GM12878 (cell line): ENCODE results near the gene NRP1. TPM values are rescaled to one million over a fixed set of nuclear protein-coding genes. Genes with fewer than 3 reads are reported as not detected.

ENCODE experiments used
- ATAC-seq: fragments of 200-7000 bp; cut with Tn5 transposase; 3 replicates; pipeline ENCODE4 v1.9.1; 2020; ENCODE audit warnings: mild to moderate bottlenecking, moderate library complexity
- BruUV-seq: library from RNA; stranded (reverse); fragments of 400-500 nt; replicated peaks from 2 replicates; lab custom pipeline; 2021; lab: Mats Ljungman, UMichigan
- CTCF ChIA-PET: fragments of 300-600 bp; sonication (Branson Sonifier 250); formaldehyde crosslinking; extraction: SDS; loops from one replicate; lab custom pipeline; 2021; ENCODE audit warnings: inconsistent platforms; lab: Yijun Ruan, JAX
- POLR2A ChIA-PET: fragments of 350-600 bp; formaldehyde crosslinking; extraction: SDS; loops from one replicate; lab custom pipeline; 2021; ENCODE audit warnings: inconsistent platforms; lab: Charles Lee
- RAD21 ChIA-PET: fragments of 300-600 bp; sonication (Branson Sonifier 250); formaldehyde crosslinking; loops from one replicate; lab custom pipeline; 2023; ENCODE audit warnings: antibody characterized with exemption; ENCODE audit not compliant: unreplicated experiment; lab: Charles Lee
- SMC1A ChIA-PET: fragments of 300-600 bp; sonication (Branson Sonifier 250); formaldehyde crosslinking; loops from one replicate; lab custom pipeline; 2023; ENCODE audit not compliant: unreplicated experiment, uncharacterized antibody; lab: Charles Lee
- DNase-seq: peaks from one replicate; pipeline ENCODE4 v3.0.0-alpha.2; 2011; ENCODE audit warnings: low read depth, low spot score
- FAIRE-seq: peaks from 3 replicates; lab custom pipeline; 2011; peaks lifted over from hg19 to GRCh38; lab: Jason Lieb, UNC
- H2AFZ ChIP-seq: 2 replicates; pipeline ENCODE4 v1.6.0; 2011; ENCODE audit warnings: low read depth, low read length, control low read depth; ENCODE audit not compliant: control insufficient read depth
- H3K27ac ChIP-seq: 2 replicates; pipeline ENCODE4 v1.5.1; 2011; ENCODE audit warnings: control low read depth; ENCODE audit not compliant: control insufficient read depth, insufficient read depth
- H3K27me3 ChIP-seq, 2 experiments: replicated peaks in 1 of 2; 2 replicates each; pipeline versions ENCODE4 v1.6.0 to v1.6.1; 2011; ENCODE audit warnings: low read length in 1 of 2; ENCODE audit not compliant: control insufficient read depth in 2 of 2, insufficient read depth in 2 of 2
- H3K36me3 ChIP-seq, 2 experiments: 2 replicates each; pipeline ENCODE4 v1.5.1; 2011; ENCODE audit warnings: low read length in 1 of 2; ENCODE audit not compliant: control insufficient read depth in 2 of 2, insufficient read depth in 2 of 2
- H3K4me1 ChIP-seq: 2 replicates; pipeline ENCODE4 v1.6.1; 2011; ENCODE audit warnings: mild to moderate bottlenecking, low read length, moderate library complexity, mixed read lengths; ENCODE audit not compliant: control insufficient read depth, insufficient read depth
- H3K4me2 ChIP-seq: 2 replicates; pipeline ENCODE4 v1.6.0; 2011; ENCODE audit warnings: control low read depth; ENCODE audit not compliant: control insufficient read depth, insufficient read depth
- H3K4me3 ChIP-seq: fragments of 200-600 bp; sonication (generic); 2 replicates; pipeline ENCODE4 v1.5.1; 2016
- H3K79me2 ChIP-seq: 2 replicates; pipeline ENCODE4 v1.6.0; 2011; ENCODE audit warnings: low read length; ENCODE audit not compliant: control insufficient read depth, insufficient read depth
- H3K9ac ChIP-seq: 2 replicates; pipeline ENCODE4 v1.8.0; 2011; ENCODE audit warnings: low read length, control low read depth, mixed read lengths; ENCODE audit not compliant: control insufficient read depth, insufficient read depth
- H3K9me3 ChIP-seq: replicated peaks from 3 replicates; pipeline ENCODE4 v1.5.1; 2011; ENCODE audit warnings: mild to moderate bottlenecking, low read length; ENCODE audit not compliant: control insufficient read depth, insufficient read depth
- H4K20me1 ChIP-seq: 2 replicates; pipeline ENCODE4 v1.6.0; 2011; ENCODE audit not compliant: control insufficient read depth, insufficient read depth
- BACH1 ChIP-seq: fragments of 450-650 bp; IDR thresholded peaks from 2 replicates; pipeline ENCODE4 v1.6.1; 2017; ENCODE audit warnings: mild to moderate bottlenecking, borderline replicate concordance
- E4F1 ChIP-seq: fragments of 450-650 bp; IDR thresholded peaks from 2 replicates; pipeline ENCODE4 v1.6.1; 2018; ENCODE audit warnings: borderline replicate concordance, mild to moderate bottlenecking; ENCODE audit not compliant: partially characterized antibody
- FOXM1 ChIP-seq: IDR thresholded peaks from 2 replicates; pipeline ENCODE4 v1.6.1; 2012; ENCODE audit warnings: low read depth, mild to moderate bottlenecking, inconsistent platforms, low read length, moderate library complexity
- GABPA ChIP-seq: IDR thresholded peaks from 2 replicates; pipeline ENCODE4 v1.6.1; 2014; ENCODE audit warnings: antibody characterized with exemption, low read depth, mild to moderate bottlenecking, inconsistent platforms
- IKZF2 ChIP-seq, 2 experiments: fragments of 450-650 bp; IDR thresholded peaks; 2 replicates each; pipeline ENCODE4 v1.6.1; 2017; ENCODE audit warnings: mild to moderate bottlenecking in 2 of 2, moderate library complexity in 2 of 2
- KDM1A ChIP-seq: fragments of 200-600 bp; sonication (generic); IDR thresholded peaks from 2 replicates; pipeline ENCODE4 v1.6.1; 2016; ENCODE audit warnings: borderline replicate concordance
- KLF5 ChIP-seq: fragments of 450-650 bp; IDR thresholded peaks from 2 replicates; pipeline ENCODE4 v1.6.1; 2014; ENCODE audit warnings: mild to moderate bottlenecking; ENCODE audit not compliant: partially characterized antibody
- MXI1 ChIP-seq: fragments of 150-350 bp; IDR thresholded peaks from 2 replicates; pipeline ENCODE4 v1.6.1; 2011; ENCODE audit warnings: low read depth, mild to moderate bottlenecking, inconsistent platforms, low read length, improper control_type of control experiment
- MYB ChIP-seq: fragments of 150-350 bp; IDR thresholded peaks from 2 replicates; pipeline ENCODE4 v1.6.1; 2014; ENCODE audit warnings: mild to moderate bottlenecking, low read depth, low read length, borderline replicate concordance
- NR2C1 ChIP-seq: fragments of 450-650 bp; IDR thresholded peaks from 2 replicates; pipeline ENCODE4 v1.6.1; 2017; ENCODE audit warnings: antibody characterized with exemption, mild to moderate bottlenecking, moderate library complexity
- PAX8 ChIP-seq: fragments of 450-650 bp; IDR thresholded peaks from 2 replicates; pipeline ENCODE4 v1.6.1; 2017; ENCODE audit warnings: mild to moderate bottlenecking, moderate library complexity
- RELB ChIP-seq: fragments of 450-650 bp; IDR thresholded peaks from 2 replicates; pipeline ENCODE4 v1.6.1; 2017; ENCODE audit warnings: low read depth, mild to moderate bottlenecking, moderate library complexity
- SIX5 ChIP-seq: IDR thresholded peaks from 2 replicates; pipeline ENCODE4 v1.6.1; 2011; ENCODE audit warnings: mild to moderate bottlenecking, low read depth, low read length, moderate library complexity; ENCODE audit not compliant: severe bottlenecking
- SMC3 ChIP-seq: IDR thresholded peaks from 2 replicates; pipeline ENCODE4 v1.6.1; 2011; ENCODE audit warnings: low read length, improper control_type of control experiment, borderline replicate concordance
- WGBS: methylation state at CpG from one replicate; pipeline ENCODE4 v1.1.6; 2016; ENCODE audit warnings: low lambda C conversion rate; ENCODE audit not compliant: insufficient replicate concordance, insufficient coverage; ENCODE audit errors: missing lambda C conversion rate; 5-methylcytosine and 5-hydroxymethylcytosine counted together
- in situ Hi-C: fragments of 300-500 bp; cut with MboI; formaldehyde crosslinking; loops from 9 replicates; pipeline ENCODE4 v1.14.3; 2018; ENCODE audit warnings: mixed read lengths
- intact Hi-C: fragments of 100-400 bp; cut with micrococcal nuclease; formaldehyde crosslinking; loops from one replicate; pipeline ENCODE4 v1.14.2; 2022; ENCODE audit not compliant: unreplicated experiment
- polyA plus RNA-seq, 11 experiments: library from polyadenylated mRNA; depleted of rRNA in 4 of 11; unstranded in 6 of 11; stranded (reverse) in 5 of 11; fragments of >200 nt; fragmentation: Nextera tagmentation in 4 of 11; fragmentation: Illumina TruSeq in 1 of 11; extraction: Ambion mirVana in 4 of 11; extraction: Trizol in 1 of 11; gene quantifications; 1 replicate in 1 of 11; 2 replicates in 10 of 11; pipeline versions ENCODE4 v1.2.1 to v1.2.3, GENCODE V29; 2011 to 2016; ENCODE audit warnings: inconsistent platforms in 2 of 11, missing spikeins in 2 of 11, low read depth in 1 of 11
- total RNA-seq, 4 experiments: library from RNA; depleted of rRNA in 3 of 4; stranded (reverse); fragments of >200 nt in 3 of 4; fragmentation: Illumina TruSeq in 1 of 4; extraction: Trizol in 1 of 4; gene quantifications; 2 replicates each; pipeline versions ENCODE4 v1.2.1 to v1.2.3, GENCODE V29; 2013 to 2021

Gene NRP1
- total and polyA plus RNA-seq, 10 of the 15 experiments (the other 5 are each of a cell fraction or from before 2014, with no cell fraction given): 0.11 to 12.1 (median 0.52) TPM

- TF ChIP-seq PAX8: no peak
- TF ChIP-seq RELB: no peak
- TF ChIP-seq FOXM1: no peak
- TF ChIP-seq, all 136 proteins: peak for 0
Measured at GRCh38 chr10:33150889-33151288, 183.6 kb downstream of the NRP1 start (continued).

GRCh38 chr10:33150146-33150545, 184.3 kb downstream of the NRP1 start:
- intact Hi-C loops: no loop called here
- H3K27me3 ChIP-seq: no peaks in the 10 kb centered on the region
- CTCF ChIA-PET: no interaction called here
- no peaks in the 10 kb centered on the region for H4K20me1 ChIP-seq
- H2AFZ ChIP-seq: no peak overlapping the region
- SMC1A ChIA-PET: no interaction called here
- no peak overlapping the region for H3K27ac ChIP-seq
- WGBS: 37% methylated on average over 2 of the region's 2 CpGs
- no TSS peak for BruUV-seq
- ATAC-seq (no peak), DNase-seq (no peak), FAIRE-seq (no peak)
- no peaks in the 10 kb centered on the region for H3K4me1 ChIP-seq
- TF ChIP-seq KDM1A (no peak), GABPA (no peak), NR2C1 (no peak), IKZF2 (IDR thresholded peaks at IDR 0.05) (no peak), BACH1 (no peak), MXI1 (no peak), SIX5 (no peak), KLF5 (no peak), E4F1 (no peak), MYB (no peak), SMC3 (no peak)
- H3K36me3 ChIP-seq: no peaks in the 10 kb centered on the region
- H3K9me3 ChIP-seq: no peaks in the 10 kb centered on the region
- H3K9ac ChIP-seq: no peak overlapping the region
- in situ Hi-C loops: loop anchor here (10.0 kb wide), 1 partner anchor 355 kb away; no protein-coding TSS in a partner anchor
- no peak overlapping the region for H3K4me2 ChIP-seq
- no peaks in the 10 kb centered on the region for H3K79me2 ChIP-seq
- POLR2A ChIA-PET: no interaction called here
- H3K4me3 ChIP-seq: no peak overlapping the region
- RAD21 ChIA-PET: no interaction called here
